ENCODE results near the gene CDC123.

DNA sequence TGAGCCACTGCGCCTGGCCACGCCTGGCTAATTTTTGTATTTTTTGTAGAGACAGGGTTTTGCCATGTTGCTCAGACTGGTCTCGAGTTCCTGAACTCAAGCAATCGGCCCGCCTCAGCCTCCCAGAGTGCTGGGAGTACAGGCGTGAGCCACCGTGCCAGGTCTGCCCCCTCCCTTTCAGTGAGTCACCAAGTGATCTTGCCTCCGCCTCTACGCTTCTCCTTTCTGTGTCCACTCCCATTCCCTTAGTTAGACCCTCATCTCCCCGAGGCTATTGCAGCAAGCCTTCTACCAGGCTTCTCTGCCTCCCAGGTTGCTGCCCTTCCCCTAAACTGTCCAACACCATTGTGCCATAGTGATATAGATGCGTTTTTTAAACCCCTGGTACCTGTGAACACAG lies 32.9 kb downstream of the CDC123 start:
- TF ChIP-seq, protein P1, sequence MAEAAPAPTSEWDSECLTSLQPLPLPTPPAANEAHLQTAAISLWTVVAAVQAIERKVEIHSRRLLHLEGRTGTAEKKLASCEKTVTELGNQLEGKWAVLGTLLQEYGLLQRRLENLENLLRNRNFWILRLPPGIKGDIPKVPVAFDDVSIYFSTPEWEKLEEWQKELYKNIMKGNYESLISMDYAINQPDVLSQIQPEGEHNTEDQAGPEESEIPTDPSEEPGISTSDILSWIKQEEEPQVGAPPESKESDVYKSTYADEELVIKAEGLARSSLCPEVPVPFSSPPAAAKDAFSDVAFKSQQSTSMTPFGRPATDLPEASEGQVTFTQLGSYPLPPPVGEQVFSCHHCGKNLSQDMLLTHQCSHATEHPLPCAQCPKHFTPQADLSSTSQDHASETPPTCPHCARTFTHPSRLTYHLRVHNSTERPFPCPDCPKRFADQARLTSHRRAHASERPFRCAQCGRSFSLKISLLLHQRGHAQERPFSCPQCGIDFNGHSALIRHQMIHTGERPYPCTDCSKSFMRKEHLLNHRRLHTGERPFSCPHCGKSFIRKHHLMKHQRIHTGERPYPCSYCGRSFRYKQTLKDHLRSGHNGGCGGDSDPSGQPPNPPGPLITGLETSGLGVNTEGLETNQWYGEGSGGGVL (tag by site-specific recombination; IDR thresholded peaks at IDR 0.05) = no peak
- TF ChIP-seq, protein P2, sequence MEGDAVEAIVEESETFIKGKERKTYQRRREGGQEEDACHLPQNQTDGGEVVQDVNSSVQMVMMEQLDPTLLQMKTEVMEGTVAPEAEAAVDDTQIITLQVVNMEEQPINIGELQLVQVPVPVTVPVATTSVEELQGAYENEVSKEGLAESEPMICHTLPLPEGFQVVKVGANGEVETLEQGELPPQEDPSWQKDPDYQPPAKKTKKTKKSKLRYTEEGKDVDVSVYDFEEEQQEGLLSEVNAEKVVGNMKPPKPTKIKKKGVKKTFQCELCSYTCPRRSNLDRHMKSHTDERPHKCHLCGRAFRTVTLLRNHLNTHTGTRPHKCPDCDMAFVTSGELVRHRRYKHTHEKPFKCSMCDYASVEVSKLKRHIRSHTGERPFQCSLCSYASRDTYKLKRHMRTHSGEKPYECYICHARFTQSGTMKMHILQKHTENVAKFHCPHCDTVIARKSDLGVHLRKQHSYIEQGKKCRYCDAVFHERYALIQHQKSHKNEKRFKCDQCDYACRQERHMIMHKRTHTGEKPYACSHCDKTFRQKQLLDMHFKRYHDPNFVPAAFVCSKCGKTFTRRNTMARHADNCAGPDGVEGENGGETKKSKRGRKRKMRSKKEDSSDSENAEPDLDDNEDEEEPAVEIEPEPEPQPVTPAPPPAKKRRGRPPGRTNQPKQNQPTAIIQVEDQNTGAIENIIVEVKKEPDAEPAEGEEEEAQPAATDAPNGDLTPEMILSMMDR (tag by site-specific recombination; IDR thresholded peaks at IDR 0.05) = no peak
- TF ChIP-seq BCL11B (tag by site-specific recombination; IDR thresholded peaks at IDR 0.05; ENCODE audit: low read depth) = no peak
- no peak for TF ChIP-seq ZXDB (tag by site-specific recombination; IDR thresholded peaks at IDR 0.05)
- TF ChIP-seq, protein P3, sequence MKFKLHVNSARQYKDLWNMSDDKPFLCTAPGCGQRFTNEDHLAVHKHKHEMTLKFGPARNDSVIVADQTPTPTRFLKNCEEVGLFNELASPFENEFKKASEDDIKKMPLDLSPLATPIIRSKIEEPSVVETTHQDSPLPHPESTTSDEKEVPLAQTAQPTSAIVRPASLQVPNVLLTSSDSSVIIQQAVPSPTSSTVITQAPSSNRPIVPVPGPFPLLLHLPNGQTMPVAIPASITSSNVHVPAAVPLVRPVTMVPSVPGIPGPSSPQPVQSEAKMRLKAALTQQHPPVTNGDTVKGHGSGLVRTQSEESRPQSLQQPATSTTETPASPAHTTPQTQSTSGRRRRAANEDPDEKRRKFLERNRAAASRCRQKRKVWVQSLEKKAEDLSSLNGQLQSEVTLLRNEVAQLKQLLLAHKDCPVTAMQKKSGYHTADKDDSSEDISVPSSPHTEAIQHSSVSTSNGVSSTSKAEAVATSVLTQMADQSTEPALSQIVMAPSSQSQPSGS (tag by site-specific recombination; IDR thresholded peaks at IDR 0.05; ENCODE audit: low read depth) = no peak
- TF ChIP-seq ZNF707 (tag by site-specific recombination; IDR thresholded peaks at IDR 0.05) = no peak
- TF ChIP-seq, protein P4, sequence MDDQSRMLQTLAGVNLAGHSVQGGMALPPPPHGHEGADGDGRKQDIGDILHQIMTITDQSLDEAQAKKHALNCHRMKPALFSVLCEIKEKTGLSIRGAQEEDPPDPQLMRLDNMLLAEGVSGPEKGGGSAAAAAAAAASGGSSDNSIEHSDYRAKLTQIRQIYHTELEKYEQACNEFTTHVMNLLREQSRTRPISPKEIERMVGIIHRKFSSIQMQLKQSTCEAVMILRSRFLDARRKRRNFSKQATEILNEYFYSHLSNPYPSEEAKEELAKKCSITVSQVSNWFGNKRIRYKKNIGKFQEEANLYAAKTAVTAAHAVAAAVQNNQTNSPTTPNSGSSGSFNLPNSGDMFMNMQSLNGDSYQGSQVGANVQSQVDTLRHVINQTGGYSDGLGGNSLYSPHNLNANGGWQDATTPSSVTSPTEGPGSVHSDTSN (CRISPR knock-in tag; IDR thresholded peaks at IDR 0.05) = no peak
- TF ChIP-seq, protein P5, sequence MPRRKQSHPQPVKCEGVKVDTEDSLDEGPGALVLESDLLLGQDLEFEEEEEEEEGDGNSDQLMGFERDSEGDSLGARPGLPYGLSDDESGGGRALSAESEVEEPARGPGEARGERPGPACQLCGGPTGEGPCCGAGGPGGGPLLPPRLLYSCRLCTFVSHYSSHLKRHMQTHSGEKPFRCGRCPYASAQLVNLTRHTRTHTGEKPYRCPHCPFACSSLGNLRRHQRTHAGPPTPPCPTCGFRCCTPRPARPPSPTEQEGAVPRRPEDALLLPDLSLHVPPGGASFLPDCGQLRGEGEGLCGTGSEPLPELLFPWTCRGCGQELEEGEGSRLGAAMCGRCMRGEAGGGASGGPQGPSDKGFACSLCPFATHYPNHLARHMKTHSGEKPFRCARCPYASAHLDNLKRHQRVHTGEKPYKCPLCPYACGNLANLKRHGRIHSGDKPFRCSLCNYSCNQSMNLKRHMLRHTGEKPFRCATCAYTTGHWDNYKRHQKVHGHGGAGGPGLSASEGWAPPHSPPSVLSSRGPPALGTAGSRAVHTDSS (tag by site-specific recombination; IDR thresholded peaks at IDR 0.05) = no peak
- TF ChIP-seq ZBTB21 (tag by site-specific recombination; IDR thresholded peaks at IDR 0.05) = no peak

Data from HEK293 (cell line).